Hematopoietic multipotent progenitor cell (in vitro differentiated cells): ENCODE data around the gene GBX2. TPM values are rescaled to one million over a fixed set of nuclear protein-coding genes. Genes with fewer than 3 reads are reported as not detected.

Experiments used
- DNase-seq, 3 donors: peaks; one replicate each; pipeline ENCODE4 v3.0.0-alpha.2; 2011 to 2015; ENCODE audit warnings: low read depth in 2 of 3, low spot score in 2 of 3
- small RNA-seq: library from RNA; depleted of rRNA; stranded (forward); fragments of <200 nt; gene quantifications from one replicate; pipeline ENCODE3, GENCODE V24; 2012
- total RNA-seq: library from RNA; depleted of rRNA; stranded (reverse); fragments of >200 nt; gene quantifications from one replicate; pipeline ENCODE4 v1.2.3, GENCODE V29; 2012

GBX2 gene
- total RNA-seq, 1 donor, result not detected

GRCh38 chr2:236121546-236121945 is 46.6 kb downstream of the GBX2 start:
- DNase-seq, result no peak

- no peak for DNase-seq
Measured at GRCh38 chr2:236120829-236121228, 47.4 kb downstream of the GBX2 start.

GRCh38 chr2:236120141-236120601 is 48.0 kb downstream of the GBX2 start:
- DNase-seq, result no peak

GRCh38 chr2:236119476-236119875 is 48.7 kb downstream of the GBX2 start:
- no peak for DNase-seq

GRCh38 chr2:236119003-236119402 is 49.2 kb downstream of the GBX2 start:
- DNase-seq, result no peak

GRCh38 chr2:236117861-236118269 is 50.3 kb downstream of the GBX2 start:
- no peak for DNase-seq

- DNase-seq, result no peak
Measured at GRCh38 chr2:236117401-236117800, 50.8 kb downstream of the GBX2 start.

Small RNA genes lying within 50 kb of the gene (small RNA-seq; reads per million reads assigned to genes)
- gene RF00019, result not detected
- gene RNU1-31P, result not detected

Other genes starting within 250 kb of the GBX2 start
- under 0.01 TPM for gene ASB18, start 96.0 kb upstream of the GBX2 start, total RNA-seq